DND-41 (cell line): Measurements from ENCODE around the gene ATP6V0B.

Experiments used
- ATAC-seq: fragments of 200-7000 bp; cut with Tn5 transposase; 3 replicates; pipeline ENCODE4 v1.9.1; 2021; ENCODE audit warnings: low read depth; ENCODE audit not compliant: insufficient read depth
- DNase-seq: peaks from one replicate; pipeline ENCODE4 v3.0.0-alpha.2; 2020
- H2AFZ ChIP-seq: 2 replicates; pipeline ENCODE4 v1.6.0; 2012; ENCODE audit warnings: low read depth, low read length
- H3K27ac ChIP-seq: 2 replicates; pipeline ENCODE4 v1.5.1; 2012; ENCODE audit warnings: low read length, inconsistent platforms
- H3K27me3 ChIP-seq: fragments of 200-600 bp; sonication (generic); 2 replicates; pipeline ENCODE4 v1.6.0; 2012; ENCODE audit warnings: low read length, mild to moderate bottlenecking, inconsistent platforms; ENCODE audit not compliant: insufficient read depth, poor library complexity
- H3K36me3 ChIP-seq: 2 replicates; pipeline ENCODE4 v1.5.1; 2012; ENCODE audit warnings: low read length, inconsistent platforms; ENCODE audit not compliant: insufficient read depth
- H3K4me1 ChIP-seq: 2 replicates; pipeline ENCODE4 v1.5.1; 2012; ENCODE audit warnings: mild to moderate bottlenecking, low read length; ENCODE audit not compliant: insufficient read depth
- H3K4me2 ChIP-seq: 2 replicates; pipeline ENCODE4 v1.6.0; 2012; ENCODE audit warnings: mild to moderate bottlenecking, moderate library complexity, low read length, inconsistent platforms; ENCODE audit not compliant: insufficient read depth
- H3K4me3 ChIP-seq, 2 experiments: fragments of 200-600 bp in 1 of 2; shearing (Covaris generic) in 1 of 2; 2 replicates each; pipeline ENCODE4 v1.5.1; 2012 to 2016; ENCODE audit warnings: inconsistent platforms in 2 of 2, low read length in 2 of 2, mild to moderate bottlenecking in 2 of 2, low read depth in 1 of 2, moderate library complexity in 1 of 2
- H3K79me2 ChIP-seq: 2 replicates; pipeline ENCODE4 v1.6.0; 2012; ENCODE audit warnings: low read length, inconsistent platforms; ENCODE audit not compliant: insufficient read depth
- H3K9ac ChIP-seq: 2 replicates; pipeline ENCODE4 v1.6.0; 2012; ENCODE audit warnings: low read depth, mild to moderate bottlenecking, inconsistent platforms, low read length, moderate library complexity
- H3K9me3 ChIP-seq: 2 replicates; pipeline ENCODE4 v1.5.1; 2012; ENCODE audit warnings: low read length, moderate library complexity, mild to moderate bottlenecking, inconsistent platforms; ENCODE audit not compliant: insufficient read depth, severe bottlenecking
- H4K20me1 ChIP-seq: 2 replicates; pipeline ENCODE4 v1.6.0; 2012; ENCODE audit warnings: low read length; ENCODE audit not compliant: insufficient read depth
- EZH2 ChIP-seq: IDR thresholded peaks from 3 replicates; pipeline ENCODE4 v1.6.1; 2012; ENCODE audit warnings: borderline replicate concordance, low read depth, mild to moderate bottlenecking, moderate library complexity, low read length, inconsistent platforms; ENCODE audit not compliant: severe bottlenecking
- TF ChIP-seq, protein P1 (sequence below): IDR thresholded peaks from 2 replicates; pipeline ENCODE4 v1.5.1; 2012; ENCODE audit warnings: borderline replicate concordance, low read length, moderate library complexity, mild to moderate bottlenecking; ENCODE audit not compliant: poor library complexity, severe bottlenecking; ENCODE audit errors: extremely low read depth

The ATP6V0B gene

GRCh38 chr1:43979528-43980254, 4.9 kb downstream of the ATP6V0B start:
- H3K27ac ChIP-seq, result no peak overlapping the region
- DNase-seq, result peak; percentile 35
- H3K9me3 ChIP-seq, result no peaks in the 10 kb centered on the region
- no peak for TF ChIP-seq EZH2
- TF ChIP-seq, protein P1, sequence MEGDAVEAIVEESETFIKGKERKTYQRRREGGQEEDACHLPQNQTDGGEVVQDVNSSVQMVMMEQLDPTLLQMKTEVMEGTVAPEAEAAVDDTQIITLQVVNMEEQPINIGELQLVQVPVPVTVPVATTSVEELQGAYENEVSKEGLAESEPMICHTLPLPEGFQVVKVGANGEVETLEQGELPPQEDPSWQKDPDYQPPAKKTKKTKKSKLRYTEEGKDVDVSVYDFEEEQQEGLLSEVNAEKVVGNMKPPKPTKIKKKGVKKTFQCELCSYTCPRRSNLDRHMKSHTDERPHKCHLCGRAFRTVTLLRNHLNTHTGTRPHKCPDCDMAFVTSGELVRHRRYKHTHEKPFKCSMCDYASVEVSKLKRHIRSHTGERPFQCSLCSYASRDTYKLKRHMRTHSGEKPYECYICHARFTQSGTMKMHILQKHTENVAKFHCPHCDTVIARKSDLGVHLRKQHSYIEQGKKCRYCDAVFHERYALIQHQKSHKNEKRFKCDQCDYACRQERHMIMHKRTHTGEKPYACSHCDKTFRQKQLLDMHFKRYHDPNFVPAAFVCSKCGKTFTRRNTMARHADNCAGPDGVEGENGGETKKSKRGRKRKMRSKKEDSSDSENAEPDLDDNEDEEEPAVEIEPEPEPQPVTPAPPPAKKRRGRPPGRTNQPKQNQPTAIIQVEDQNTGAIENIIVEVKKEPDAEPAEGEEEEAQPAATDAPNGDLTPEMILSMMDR, result no peak
- H2AFZ ChIP-seq, result no peak overlapping the region
- H3K27me3 ChIP-seq, result peaks cover 7% of the 10 kb centered on the region
- H4K20me1 ChIP-seq, result peaks cover 30% of the 10 kb centered on the region
- H3K4me1 ChIP-seq, result peaks cover 35% of the 10 kb centered on the region
- ATAC-seq, result no peak
- peaks cover 27% of the 10 kb centered on the region for H3K36me3 ChIP-seq
- H3K4me3 ChIP-seq, result peak overlapping the region in 1 of 2 experiments; percentile 9; a peak in 1 of 4 replicates
- H3K79me2 ChIP-seq, result peaks cover 24% of the 10 kb centered on the region
- peak overlapping the region; percentile 48 for H3K4me2 ChIP-seq
- H3K9ac ChIP-seq, result no peak overlapping the region; the same call in 1 of the 2 replicates

DNA sequence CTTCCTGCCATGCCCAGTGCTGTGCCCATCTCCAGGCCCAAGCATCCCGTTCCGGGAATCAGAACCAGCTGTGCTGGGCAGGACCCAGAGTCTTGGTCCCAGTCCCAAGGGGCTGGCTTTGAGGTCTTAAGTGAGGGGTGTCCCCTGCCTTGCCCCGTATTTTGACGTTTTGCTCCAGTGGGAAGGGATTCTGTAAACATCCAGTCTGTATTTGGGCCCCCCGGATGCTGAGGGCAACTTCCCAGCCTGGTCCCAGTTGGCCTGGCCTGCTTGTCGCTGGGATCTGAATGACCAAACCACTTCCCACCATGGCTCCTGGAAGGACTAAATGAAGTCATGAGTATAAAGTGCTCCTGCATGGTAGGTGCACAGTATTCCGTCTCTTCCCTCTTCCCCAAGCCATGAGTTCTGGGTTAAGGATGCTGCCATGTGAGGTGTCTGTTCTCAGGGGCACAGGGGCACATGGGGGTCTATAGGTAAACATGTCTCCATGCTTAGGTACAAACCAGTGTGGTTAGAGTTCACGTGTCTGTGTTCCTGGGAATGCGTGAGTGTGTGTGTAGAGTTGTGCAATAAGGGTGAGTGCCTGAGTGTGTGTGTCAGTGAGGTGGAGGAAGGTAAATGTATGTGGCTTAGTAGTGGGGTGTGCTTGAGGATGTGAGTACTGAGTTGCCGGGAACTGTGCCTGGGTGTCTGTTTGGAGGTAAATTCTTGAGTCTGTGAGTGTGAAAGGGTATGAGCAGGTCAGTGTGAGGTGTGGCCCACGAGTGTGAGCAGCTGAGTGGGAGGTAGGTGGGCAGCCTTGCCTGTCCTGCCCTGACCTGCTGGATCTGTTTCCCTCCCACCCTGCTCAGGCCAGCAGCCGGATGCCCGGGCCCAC, 5.7 kb downstream of the ATP6V0B start:
- no peak for DNase-seq
- Histone ChIP-seq H3K27me3 (peaks cover 7% of the 10 kb centered on the region), H3K4me1 (peaks cover 35% of the 10 kb centered on the region), H3K9ac (no peak overlapping the region), H3K36me3 (peaks cover 27% of the 10 kb centered on the region), H3K79me2 (peaks cover 17% of the 10 kb centered on the region), H4K20me1 (peaks cover 30% of the 10 kb centered on the region), H2AFZ (no peak overlapping the region), H3K4me3 (peak overlapping the region in 1 of 2 experiments; percentile 9; a peak in 1 of 4 replicates), H3K27ac (no peak overlapping the region), H3K4me2 (0 out of 2 replicates have a peak overlapping the region, but pooled peaks have one; percentile 48), H3K9me3 (no peaks in the 10 kb centered on the region)
- TF ChIP-seq EZH2, result no peak
- TF ChIP-seq, protein P1, result no peak
- ATAC-seq, result no peak

DNA sequence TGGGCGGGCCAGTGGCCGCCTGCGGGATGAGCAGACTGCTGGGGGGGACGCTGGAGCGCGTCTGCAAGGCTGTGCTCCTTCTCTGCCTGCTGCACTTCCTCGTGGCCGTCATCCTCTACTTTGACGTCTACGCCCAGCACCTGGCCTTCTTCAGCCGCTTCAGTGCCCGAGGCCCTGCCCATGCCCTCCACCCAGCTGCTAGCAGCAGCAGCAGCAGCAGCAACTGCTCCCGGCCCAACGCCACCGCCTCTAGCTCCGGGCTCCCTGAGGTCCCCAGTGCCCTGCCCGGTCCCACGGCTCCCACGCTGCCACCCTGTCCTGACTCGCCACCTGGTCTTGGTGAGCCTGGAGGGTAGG, 6.4 kb downstream of the ATP6V0B start:
- ATAC-seq, result no peak
- DNase-seq, result no peak
- H3K36me3 ChIP-seq, result peaks cover 24% of the 10 kb centered on the region
- H3K9ac ChIP-seq, result no peak overlapping the region
- peaks cover 26% of the 10 kb centered on the region for H4K20me1 ChIP-seq
- no peak overlapping the region for H3K4me2 ChIP-seq
- no peak overlapping the region for H3K27ac ChIP-seq
- H3K4me1 ChIP-seq, result peaks cover 29% of the 10 kb centered on the region
- TF ChIP-seq, protein P1, result no peak
- TF ChIP-seq EZH2, result no peak
- H3K9me3 ChIP-seq, result no peaks in the 10 kb centered on the region
- no peak overlapping the region for H3K4me3 ChIP-seq
- peaks cover 11% of the 10 kb centered on the region for H3K79me2 ChIP-seq
- no peak overlapping the region for H2AFZ ChIP-seq
- H3K27me3 ChIP-seq, result peaks cover 7% of the 10 kb centered on the region
